ENCODE data around the gene TRMT10C.

DNA sequence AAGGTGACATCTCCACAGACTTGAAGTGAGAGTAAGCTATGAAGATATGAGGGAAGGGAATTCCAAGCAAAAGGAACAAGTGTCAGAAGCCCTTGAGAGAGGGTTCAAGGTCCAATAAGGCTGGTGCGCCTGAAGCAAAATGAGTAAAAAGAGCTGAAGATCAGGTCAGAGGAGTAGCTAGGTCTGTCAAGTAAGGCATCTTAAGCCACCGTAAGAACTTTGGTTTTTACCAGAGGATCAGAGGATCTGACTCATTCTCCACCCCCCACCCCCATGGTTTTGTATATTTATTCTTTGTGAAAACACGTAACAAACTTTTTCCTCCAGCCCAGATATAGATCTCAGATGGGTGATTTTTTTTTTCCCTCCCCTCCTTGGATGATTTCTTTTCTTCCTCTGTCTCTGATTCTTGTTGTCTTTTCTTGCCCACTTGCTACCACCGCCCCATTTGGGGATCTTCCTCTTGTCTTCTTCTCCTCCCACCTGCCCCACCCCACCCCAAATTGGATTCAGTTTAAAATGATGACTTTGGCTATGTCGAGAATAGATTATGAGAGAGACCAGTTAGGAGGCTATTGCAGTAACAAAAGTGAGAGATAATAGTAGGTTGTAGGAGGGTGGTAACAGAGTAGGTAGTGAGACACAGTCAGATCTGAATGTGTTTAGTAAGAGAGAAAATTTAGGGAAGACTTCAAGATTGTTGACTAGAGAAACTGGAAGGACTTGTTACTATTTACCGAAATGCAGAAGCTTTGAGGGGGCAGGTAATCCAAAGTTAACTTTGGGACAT is 6.1 kb downstream of the TRMT10C start:
- TF ChIP-seq, protein P1, sequence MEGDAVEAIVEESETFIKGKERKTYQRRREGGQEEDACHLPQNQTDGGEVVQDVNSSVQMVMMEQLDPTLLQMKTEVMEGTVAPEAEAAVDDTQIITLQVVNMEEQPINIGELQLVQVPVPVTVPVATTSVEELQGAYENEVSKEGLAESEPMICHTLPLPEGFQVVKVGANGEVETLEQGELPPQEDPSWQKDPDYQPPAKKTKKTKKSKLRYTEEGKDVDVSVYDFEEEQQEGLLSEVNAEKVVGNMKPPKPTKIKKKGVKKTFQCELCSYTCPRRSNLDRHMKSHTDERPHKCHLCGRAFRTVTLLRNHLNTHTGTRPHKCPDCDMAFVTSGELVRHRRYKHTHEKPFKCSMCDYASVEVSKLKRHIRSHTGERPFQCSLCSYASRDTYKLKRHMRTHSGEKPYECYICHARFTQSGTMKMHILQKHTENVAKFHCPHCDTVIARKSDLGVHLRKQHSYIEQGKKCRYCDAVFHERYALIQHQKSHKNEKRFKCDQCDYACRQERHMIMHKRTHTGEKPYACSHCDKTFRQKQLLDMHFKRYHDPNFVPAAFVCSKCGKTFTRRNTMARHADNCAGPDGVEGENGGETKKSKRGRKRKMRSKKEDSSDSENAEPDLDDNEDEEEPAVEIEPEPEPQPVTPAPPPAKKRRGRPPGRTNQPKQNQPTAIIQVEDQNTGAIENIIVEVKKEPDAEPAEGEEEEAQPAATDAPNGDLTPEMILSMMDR (IDR thresholded peaks at IDR 0.05), result no peak
- TF ChIP-seq, protein P2, sequence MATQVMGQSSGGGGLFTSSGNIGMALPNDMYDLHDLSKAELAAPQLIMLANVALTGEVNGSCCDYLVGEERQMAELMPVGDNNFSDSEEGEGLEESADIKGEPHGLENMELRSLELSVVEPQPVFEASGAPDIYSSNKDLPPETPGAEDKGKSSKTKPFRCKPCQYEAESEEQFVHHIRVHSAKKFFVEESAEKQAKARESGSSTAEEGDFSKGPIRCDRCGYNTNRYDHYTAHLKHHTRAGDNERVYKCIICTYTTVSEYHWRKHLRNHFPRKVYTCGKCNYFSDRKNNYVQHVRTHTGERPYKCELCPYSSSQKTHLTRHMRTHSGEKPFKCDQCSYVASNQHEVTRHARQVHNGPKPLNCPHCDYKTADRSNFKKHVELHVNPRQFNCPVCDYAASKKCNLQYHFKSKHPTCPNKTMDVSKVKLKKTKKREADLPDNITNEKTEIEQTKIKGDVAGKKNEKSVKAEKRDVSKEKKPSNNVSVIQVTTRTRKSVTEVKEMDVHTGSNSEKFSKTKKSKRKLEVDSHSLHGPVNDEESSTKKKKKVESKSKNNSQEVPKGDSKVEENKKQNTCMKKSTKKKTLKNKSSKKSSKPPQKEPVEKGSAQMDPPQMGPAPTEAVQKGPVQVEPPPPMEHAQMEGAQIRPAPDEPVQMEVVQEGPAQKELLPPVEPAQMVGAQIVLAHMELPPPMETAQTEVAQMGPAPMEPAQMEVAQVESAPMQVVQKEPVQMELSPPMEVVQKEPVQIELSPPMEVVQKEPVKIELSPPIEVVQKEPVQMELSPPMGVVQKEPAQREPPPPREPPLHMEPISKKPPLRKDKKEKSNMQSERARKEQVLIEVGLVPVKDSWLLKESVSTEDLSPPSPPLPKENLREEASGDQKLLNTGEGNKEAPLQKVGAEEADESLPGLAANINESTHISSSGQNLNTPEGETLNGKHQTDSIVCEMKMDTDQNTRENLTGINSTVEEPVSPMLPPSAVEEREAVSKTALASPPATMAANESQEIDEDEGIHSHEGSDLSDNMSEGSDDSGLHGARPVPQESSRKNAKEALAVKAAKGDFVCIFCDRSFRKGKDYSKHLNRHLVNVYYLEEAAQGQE (IDR thresholded peaks at IDR 0.05; ENCODE audit: insufficient read depth in 1 of 2, low read depth in 2 of 2, low read length in 1 of 2), result no peak
